Neural progenitor cell (in vitro differentiated cells): ENCODE measurements around the gene PLPPR2.

Source experiments
- EZH2 ChIP-seq: fragments of 200-600 bp; sonication (generic); IDR thresholded peaks from 2 replicates; pipeline ENCODE4 v1.6.1; 2017; ENCODE audit warnings: antibody characterized with exemption, mild to moderate bottlenecking, moderate library complexity
- EZH2phosphoT487 ChIP-seq: fragments of 200-600 bp; sonication (generic); IDR thresholded peaks from 2 replicates; pipeline ENCODE4 v1.6.1; 2017; ENCODE audit warnings: antibody characterized with exemption
- TF ChIP-seq, protein P1 (sequence below): fragments of 200-600 bp; sonication (generic); IDR thresholded peaks from 2 replicates; pipeline ENCODE4 v1.5.1; 2017; ENCODE audit warnings: antibody characterized with exemption, mild to moderate bottlenecking

DNA sequence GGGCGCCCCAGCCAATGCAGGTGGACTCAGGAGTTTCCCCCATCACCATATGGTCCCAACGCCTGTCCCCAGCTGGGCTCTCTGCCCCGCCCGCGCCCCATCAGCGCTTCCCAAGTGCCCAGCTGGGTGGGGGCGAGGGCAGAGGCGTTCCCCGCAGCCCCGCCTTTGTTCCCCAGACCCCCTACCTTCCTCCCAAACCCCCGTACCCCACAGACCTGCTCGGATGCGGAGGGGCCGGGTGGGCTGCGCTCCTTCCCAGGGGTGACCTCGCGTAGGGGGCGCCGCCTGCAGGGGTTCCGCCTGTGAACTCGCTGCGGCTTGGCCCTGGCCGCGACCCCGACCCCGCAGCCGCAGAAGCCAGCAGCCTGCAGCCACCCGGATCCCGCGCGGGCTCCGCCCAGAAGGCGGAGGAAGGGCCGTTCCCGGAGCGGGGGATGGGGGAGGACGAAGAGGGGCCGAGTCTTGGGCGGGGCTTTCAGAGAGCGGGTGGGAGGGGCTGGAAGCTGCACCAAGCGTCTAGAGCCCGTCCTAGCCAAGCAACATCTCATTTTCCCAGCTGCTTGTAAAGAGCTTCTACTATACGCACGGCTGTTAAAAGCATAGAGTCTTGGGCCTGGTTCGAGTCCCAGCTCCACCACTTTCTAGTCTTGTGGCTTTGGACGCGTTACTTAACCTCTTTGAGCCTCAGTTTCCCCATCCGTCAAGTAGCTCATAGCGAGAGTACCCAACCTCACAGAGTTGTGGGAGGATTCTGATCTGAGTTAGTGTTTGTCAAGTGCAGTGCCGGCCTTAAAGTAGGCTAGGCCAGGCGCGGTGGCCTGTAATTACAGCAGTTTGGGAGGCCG is 15.8 kb upstream of the PLPPR2 start, which contains the start of gene RAB3D:
- TF ChIP-seq, protein P1, sequence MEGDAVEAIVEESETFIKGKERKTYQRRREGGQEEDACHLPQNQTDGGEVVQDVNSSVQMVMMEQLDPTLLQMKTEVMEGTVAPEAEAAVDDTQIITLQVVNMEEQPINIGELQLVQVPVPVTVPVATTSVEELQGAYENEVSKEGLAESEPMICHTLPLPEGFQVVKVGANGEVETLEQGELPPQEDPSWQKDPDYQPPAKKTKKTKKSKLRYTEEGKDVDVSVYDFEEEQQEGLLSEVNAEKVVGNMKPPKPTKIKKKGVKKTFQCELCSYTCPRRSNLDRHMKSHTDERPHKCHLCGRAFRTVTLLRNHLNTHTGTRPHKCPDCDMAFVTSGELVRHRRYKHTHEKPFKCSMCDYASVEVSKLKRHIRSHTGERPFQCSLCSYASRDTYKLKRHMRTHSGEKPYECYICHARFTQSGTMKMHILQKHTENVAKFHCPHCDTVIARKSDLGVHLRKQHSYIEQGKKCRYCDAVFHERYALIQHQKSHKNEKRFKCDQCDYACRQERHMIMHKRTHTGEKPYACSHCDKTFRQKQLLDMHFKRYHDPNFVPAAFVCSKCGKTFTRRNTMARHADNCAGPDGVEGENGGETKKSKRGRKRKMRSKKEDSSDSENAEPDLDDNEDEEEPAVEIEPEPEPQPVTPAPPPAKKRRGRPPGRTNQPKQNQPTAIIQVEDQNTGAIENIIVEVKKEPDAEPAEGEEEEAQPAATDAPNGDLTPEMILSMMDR: no peak
- no peak for TF ChIP-seq EZH2phosphoT487
- no peak for TF ChIP-seq EZH2
